Osteoblast (primary cell): ENCODE measurements around the gene BTNL2. TPM values are rescaled to one million over a fixed set of nuclear protein-coding genes. Genes with fewer than 3 reads are reported as not detected.

Experiments used
- DNase-seq: peaks from one replicate; pipeline ENCODE4 v3.0.0; 2011; ENCODE audit warnings: low spot score, mixed read lengths; ENCODE audit not compliant: insufficient read length; ENCODE audit errors: missing footprints
- H2AFZ ChIP-seq: 2 replicates; pipeline ENCODE4 v1.6.0; 2011; ENCODE audit warnings: mild to moderate bottlenecking, low read length
- H3K27ac ChIP-seq: 2 replicates; pipeline ENCODE4 v1.5.1; 2011; ENCODE audit warnings: mild to moderate bottlenecking, low read depth, low read length, moderate library complexity
- H3K27me3 ChIP-seq: 2 replicates; pipeline ENCODE4 v1.6.0; 2012; ENCODE audit warnings: mild to moderate bottlenecking, control low read depth, inconsistent platforms, low read length, moderate library complexity; ENCODE audit not compliant: insufficient read depth
- H3K36me3 ChIP-seq: 2 replicates; pipeline ENCODE4 v1.5.1; 2011; ENCODE audit warnings: mild to moderate bottlenecking, low read length, control low read depth, moderate library complexity; ENCODE audit not compliant: insufficient read depth
- H3K4me1 ChIP-seq: 2 replicates; pipeline ENCODE4 v1.5.1; 2011; ENCODE audit warnings: mild to moderate bottlenecking, low read length, control low read depth, moderate library complexity; ENCODE audit not compliant: insufficient read depth
- H3K4me2 ChIP-seq: 2 replicates; pipeline ENCODE4 v1.6.0; 2011; ENCODE audit warnings: mild to moderate bottlenecking, low read length; ENCODE audit not compliant: insufficient read depth
- H3K4me3 ChIP-seq: fragments of 200-600 bp; sonication (generic); 3 replicates; pipeline ENCODE4 v1.5.1; 2012; ENCODE audit warnings: mild to moderate bottlenecking, low read length, inconsistent platforms; ENCODE audit not compliant: insufficient read depth
- H3K79me2 ChIP-seq: 2 replicates; pipeline ENCODE4 v1.6.0; 2012; ENCODE audit warnings: mild to moderate bottlenecking, low read length, control low read depth, inconsistent platforms; ENCODE audit not compliant: insufficient read depth
- H3K9me3 ChIP-seq: 2 replicates; pipeline ENCODE4 v1.5.1; 2011; ENCODE audit warnings: low read depth, low read length, control low read depth
- H4K20me1 ChIP-seq: 2 replicates; pipeline ENCODE4 v1.6.0; 2012; ENCODE audit warnings: mild to moderate bottlenecking, low read length, control low read depth; ENCODE audit not compliant: insufficient read depth
- CTCF ChIP-seq: IDR thresholded peaks from 2 replicates; pipeline ENCODE4 v1.5.1; 2011; ENCODE audit warnings: mild to moderate bottlenecking, low read depth, low read length, moderate library complexity; ENCODE audit errors: extremely low read depth
- total RNA-seq: library from RNA; depleted of rRNA; stranded (reverse); fragments of >200 nt; gene quantifications from 2 replicates; pipeline ENCODE4 v1.2.3, GENCODE V29; 2012

BTNL2 gene
- total RNA-seq, 1 donor: not detected

GRCh38 chr6:32415521-32416019 is 8.6 kb upstream of the BTNL2 start:
- peak; percentile 98 for TF ChIP-seq CTCF
- H4K20me1 ChIP-seq: no peaks in the 10 kb centered on the region
- H3K9me3 ChIP-seq: no peaks in the 10 kb centered on the region
- peak; percentile 81 for DNase-seq
- no peaks in the 10 kb centered on the region for H3K79me2 ChIP-seq
- peaks cover 49% of the 10 kb centered on the region for H3K27me3 ChIP-seq
- no peak overlapping the region for H3K27ac ChIP-seq
- no peak overlapping the region for H2AFZ ChIP-seq
- H3K4me2 ChIP-seq: peak overlapping the region; percentile 17
- no peak overlapping the region for H3K4me3 ChIP-seq
- no peaks in the 10 kb centered on the region for H3K4me1 ChIP-seq
- H3K36me3 ChIP-seq: no peaks in the 10 kb centered on the region

GRCh38 chr6:32413427-32414047 is 6.6 kb upstream of the BTNL2 start:
- H3K27me3 ChIP-seq: peaks cover 43% of the 10 kb centered on the region
- H3K4me2 ChIP-seq: no peak overlapping the region
- H2AFZ ChIP-seq: no peak overlapping the region
- peak; percentile 94 for TF ChIP-seq CTCF
- no peak overlapping the region for H3K4me3 ChIP-seq
- H3K9me3 ChIP-seq: no peaks in the 10 kb centered on the region
- no peak overlapping the region for H3K27ac ChIP-seq
- peak; percentile 78 for DNase-seq
- H3K36me3 ChIP-seq: no peaks in the 10 kb centered on the region
- no peaks in the 10 kb centered on the region for H4K20me1 ChIP-seq
- no peaks in the 10 kb centered on the region for H3K79me2 ChIP-seq
- no peaks in the 10 kb centered on the region for H3K4me1 ChIP-seq

- no peak overlapping the region for H3K4me3 ChIP-seq
- no peak for DNase-seq
- H3K4me2 ChIP-seq: no peak overlapping the region
- H3K9me3 ChIP-seq: no peaks in the 10 kb centered on the region
- H3K27ac ChIP-seq: no peak overlapping the region
- H4K20me1 ChIP-seq: no peaks in the 10 kb centered on the region
- H3K27me3 ChIP-seq: peaks cover 53% of the 10 kb centered on the region
- no peak overlapping the region for H2AFZ ChIP-seq
- H3K4me1 ChIP-seq: no peaks in the 10 kb centered on the region
- no peaks in the 10 kb centered on the region for H3K36me3 ChIP-seq
- no peaks in the 10 kb centered on the region for H3K79me2 ChIP-seq
- TF ChIP-seq CTCF: no peak
Measured at GRCh38 chr6:32411566-32412327, 4.8 kb upstream of the BTNL2 start.

GRCh38 chr6:32410906-32411305 is 3.9 kb upstream of the BTNL2 start:
- no peak for TF ChIP-seq CTCF
- Histone ChIP-seq H3K27ac (no peak overlapping the region), H2AFZ (no peak overlapping the region), H3K27me3 (peaks cover 53% of the 10 kb centered on the region), H3K4me2 (no peak overlapping the region), H4K20me1 (no peaks in the 10 kb centered on the region), H3K4me3 (no peak overlapping the region), H3K36me3 (no peaks in the 10 kb centered on the region), H3K79me2 (no peaks in the 10 kb centered on the region), H3K4me1 (no peaks in the 10 kb centered on the region), H3K9me3 (no peaks in the 10 kb centered on the region)
- DNase-seq: no peak
